GM12891 (cell line): Measurements from ENCODE around the gene TRIM3.
A peak's percentile ranks its signal among the peaks of the same experiment; 100 is the strongest.

Source experiments
- DNase-seq: peaks from one replicate; pipeline ENCODE4 v3.0.0; 2011; ENCODE audit warnings: low spot score; ENCODE audit not compliant: insufficient read length
- FAIRE-seq: peaks from 2 replicates; lab custom pipeline; 2011; peaks lifted over from hg19 to GRCh38; lab: Jason Lieb, UNC
- PAX5 ChIP-seq: IDR thresholded peaks from 2 replicates; pipeline ENCODE4 v1.6.1; 2011; ENCODE audit warnings: low read length, moderate library complexity, mild to moderate bottlenecking; ENCODE audit not compliant: insufficient read depth, severe bottlenecking
- POLR2A ChIP-seq: IDR thresholded peaks from 2 replicates; pipeline ENCODE4 v1.6.1; 2011; ENCODE audit warnings: low read depth, low read length, control low read depth
- POLR2AphosphoS5 ChIP-seq: IDR thresholded peaks from 2 replicates; pipeline ENCODE4 v1.6.1; 2011; ENCODE audit warnings: low read depth, low read length, control low read depth
- POU2F2 ChIP-seq: IDR thresholded peaks from 2 replicates; pipeline ENCODE4 v1.6.1; 2011; ENCODE audit warnings: low read depth, mild to moderate bottlenecking, control low read depth, low read length, moderate library complexity
- SPI1 ChIP-seq: IDR thresholded peaks from 2 replicates; pipeline ENCODE4 v1.6.1; 2011; ENCODE audit warnings: low read depth, low read length, control low read depth
- TAF1 ChIP-seq: IDR thresholded peaks from 2 replicates; pipeline ENCODE4 v1.6.1; 2011; ENCODE audit warnings: low read depth, low read length, control low read depth

The TRIM3 gene

DNA sequence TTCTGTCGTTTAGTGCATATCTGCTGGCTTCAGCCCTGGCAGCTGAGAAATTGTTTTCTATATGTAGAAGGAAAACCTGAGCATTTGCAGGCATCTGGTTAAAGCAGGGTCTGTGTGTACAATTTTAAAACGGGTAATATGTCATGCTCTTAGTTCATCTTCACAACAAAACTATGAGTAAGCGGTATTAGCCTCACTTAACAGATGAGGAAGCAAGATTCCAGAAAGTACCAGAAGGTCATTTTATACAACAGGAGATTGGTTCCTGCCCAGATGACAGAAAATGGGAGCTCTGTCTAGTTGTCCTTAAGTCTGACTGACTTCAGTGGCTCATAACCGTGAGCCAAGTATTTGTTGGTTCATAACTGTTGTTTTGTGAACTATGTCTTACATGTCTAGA is 8.7 kb upstream of the TRIM3 start:
- DNase-seq (no peak), FAIRE-seq (no peak)
- TF ChIP-seq TAF1 (no peak), POLR2A (no peak), SPI1 (no peak)

DNA sequence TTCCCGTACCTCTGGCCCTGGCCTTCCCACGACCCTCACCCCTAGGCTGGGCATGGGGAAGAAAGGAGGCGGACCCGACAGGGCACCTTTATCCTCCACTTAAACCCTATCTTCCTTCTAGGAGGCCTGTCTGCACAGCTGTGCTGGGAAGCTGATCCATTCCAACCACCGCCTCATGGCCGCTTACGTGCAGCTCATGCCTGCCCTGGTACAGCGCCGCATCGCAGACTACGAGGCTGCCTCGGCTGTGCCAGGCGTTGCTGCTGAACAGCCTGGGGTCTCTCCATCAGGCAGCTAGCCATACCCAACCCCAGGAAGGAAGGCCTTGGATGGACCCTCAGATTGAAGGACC is 8.2 kb upstream of the TRIM3 start:
- no peak for FAIRE-seq
- no peak for DNase-seq

DNA sequence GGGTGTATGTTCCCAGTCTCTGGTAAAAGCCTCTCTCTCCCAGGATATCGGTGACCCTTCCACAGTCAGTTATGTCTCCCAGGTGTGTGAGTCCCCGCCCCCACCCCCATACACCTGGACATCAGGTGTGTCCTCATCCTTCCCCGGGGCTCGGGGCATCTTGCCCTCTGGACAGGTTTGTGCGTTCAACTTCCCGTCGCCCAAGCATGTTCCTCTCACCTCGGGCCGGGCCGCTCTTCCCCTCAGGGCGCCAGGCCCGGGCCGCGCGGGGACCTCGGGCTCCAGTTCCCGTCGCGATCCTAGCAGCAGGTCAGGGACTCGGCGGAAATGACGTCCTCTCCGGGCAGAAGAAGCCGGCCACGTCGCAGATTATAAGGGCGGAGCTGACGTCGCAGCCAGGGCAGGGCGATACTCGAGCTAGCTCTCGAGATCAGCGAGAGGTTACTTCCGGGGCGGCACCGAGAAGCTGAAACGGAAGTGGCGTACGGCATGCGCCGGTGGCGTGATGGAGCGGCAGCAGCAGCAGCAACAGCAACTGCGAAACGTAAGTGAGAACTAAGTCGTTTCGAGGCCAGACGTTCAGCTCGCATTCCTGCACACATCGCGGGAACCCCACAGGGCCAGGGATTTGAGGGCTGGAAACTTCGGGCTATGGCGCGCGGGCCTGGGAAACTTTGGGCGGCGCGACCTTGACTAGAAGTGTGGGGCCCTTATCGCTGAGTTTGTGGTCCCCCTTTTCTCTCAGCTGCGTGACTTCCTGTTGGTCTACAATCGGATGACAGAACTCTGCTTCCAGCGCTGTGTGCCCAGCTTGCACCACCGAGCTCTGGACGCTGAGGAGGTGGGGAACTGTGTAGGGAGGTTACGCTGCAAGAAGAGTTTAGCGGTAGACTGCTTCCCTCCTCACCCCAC is 7.5 kb upstream of the TRIM3 start, which contains the start of the genes ARFIP2 and TIMM10B:
ARFIP2 (minus strand) TSS at position 320 of the 912 bp plus-strand sequence. CDS start 910 bp downstream, outside the sequence.
TIMM10B (plus strand) TSS at position 490 of the 912 bp plus-strand sequence; CDS start at position 506, 16 bp downstream.
- TF ChIP-seq POLR2A: peak; percentile 93
- peak; percentile 50; the same call in 1 of the 2 replicates for TF ChIP-seq POU2F2
- peak; percentile 95 for TF ChIP-seq POLR2AphosphoS5
- TF ChIP-seq PAX5: no peak
- TF ChIP-seq TAF1: peak; percentile 85; the same call in 1 of the 2 replicates
- TF ChIP-seq SPI1: peak; percentile 63
- DNase-seq: peak; percentile 98
- peak; percentile 100 for FAIRE-seq

More for the DNA sequence above, 8.2 kb upstream of the TRIM3 start:
- TF ChIP-seq TAF1: no peak
- TF ChIP-seq POU2F2: no peak
- no peak for TF ChIP-seq POLR2A
- no peak for TF ChIP-seq POLR2AphosphoS5
- no peak for TF ChIP-seq SPI1
- TF ChIP-seq PAX5: no peak

DNA sequence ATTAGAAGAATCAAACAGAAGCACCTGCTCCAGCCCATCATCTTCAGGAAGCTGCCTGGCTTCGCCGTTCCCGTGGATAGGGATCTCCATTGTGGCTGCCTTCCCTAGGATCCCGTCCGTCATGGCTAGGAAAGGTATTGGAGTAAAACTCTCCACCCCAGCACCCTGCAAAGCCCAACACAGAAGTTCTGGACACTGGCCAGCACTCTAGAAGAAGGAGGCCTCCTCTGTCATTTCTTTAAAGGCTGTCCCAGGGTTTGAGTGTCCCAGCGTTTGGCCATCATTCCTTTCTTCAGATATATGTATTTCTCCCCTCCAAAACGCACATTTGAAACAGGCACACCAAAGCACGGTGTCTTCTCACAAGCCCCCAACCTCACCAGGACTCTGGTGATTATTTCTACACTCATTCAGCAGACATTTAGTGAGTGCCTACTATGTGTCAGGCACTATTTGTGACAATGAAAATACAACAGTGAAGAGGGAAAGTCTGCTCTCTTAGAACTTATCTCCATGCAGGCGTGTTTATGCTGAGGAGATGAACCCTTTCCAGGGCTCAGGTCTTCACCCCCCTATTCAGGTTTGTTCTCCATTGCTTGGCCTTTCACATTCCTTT is 6.7 kb upstream of the TRIM3 start:
- TF ChIP-seq POLR2A (no peak), TAF1 (no peak), SPI1 (no peak), POU2F2 (no peak)

DNA sequence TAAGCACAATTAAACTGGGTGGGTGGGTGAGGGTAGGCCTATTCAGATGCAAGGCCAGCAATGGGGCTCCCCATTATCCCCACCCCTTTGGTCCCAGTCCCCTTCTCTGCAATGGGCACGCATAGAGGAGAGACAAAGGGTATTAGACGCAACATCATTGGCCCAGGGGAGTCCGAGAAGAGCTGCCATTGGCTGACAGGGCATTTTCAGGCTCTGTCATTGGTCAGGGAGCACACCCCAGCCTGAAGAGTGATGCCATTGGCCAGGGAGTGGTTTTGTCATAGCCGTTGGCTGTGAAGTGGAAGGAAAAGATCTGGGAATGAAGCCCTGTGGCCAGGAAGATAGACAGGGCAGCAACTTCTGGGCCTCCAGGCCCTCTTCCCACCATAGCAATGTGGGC is 2.8 kb upstream of the TRIM3 start:
- no peak for FAIRE-seq
- TF ChIP-seq POLR2AphosphoS5: no peak
- TF ChIP-seq SPI1: no peak
- TF ChIP-seq TAF1: no peak
- TF ChIP-seq POU2F2: no peak
- TF ChIP-seq POLR2A: no peak
- no peak for TF ChIP-seq PAX5

More for the DNA sequence above, 6.7 kb upstream of the TRIM3 start:
- DNase-seq (no peak), FAIRE-seq (no peak)

DNA sequence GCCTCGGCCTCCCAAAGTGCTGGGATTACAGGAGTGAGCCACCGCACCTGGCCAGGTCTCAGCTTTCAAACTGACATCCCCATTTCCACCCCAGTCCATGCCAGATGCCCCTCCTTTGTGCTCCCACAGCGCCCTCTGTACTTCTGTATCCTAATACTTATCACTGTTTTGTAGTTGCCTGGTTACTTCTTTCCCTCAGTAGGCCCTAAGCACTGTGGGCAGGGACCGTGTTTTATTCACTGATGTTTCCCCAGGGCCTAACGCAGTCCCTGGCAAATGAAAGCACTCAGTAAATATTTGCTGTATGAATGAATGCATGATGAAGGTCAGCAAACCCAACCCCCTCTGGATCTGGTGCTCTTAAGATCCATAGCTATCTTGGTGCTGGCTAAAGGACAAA is 2.2 kb upstream of the TRIM3 start:
- TF ChIP-seq POU2F2 (no peak), POLR2AphosphoS5 (no peak), TAF1 (no peak), PAX5 (no peak), POLR2A (no peak), SPI1 (no peak)
- DNase-seq (no peak), FAIRE-seq (no peak)

More for the DNA sequence above, 2.8 kb upstream of the TRIM3 start:
- DNase-seq: no peak

DNA sequence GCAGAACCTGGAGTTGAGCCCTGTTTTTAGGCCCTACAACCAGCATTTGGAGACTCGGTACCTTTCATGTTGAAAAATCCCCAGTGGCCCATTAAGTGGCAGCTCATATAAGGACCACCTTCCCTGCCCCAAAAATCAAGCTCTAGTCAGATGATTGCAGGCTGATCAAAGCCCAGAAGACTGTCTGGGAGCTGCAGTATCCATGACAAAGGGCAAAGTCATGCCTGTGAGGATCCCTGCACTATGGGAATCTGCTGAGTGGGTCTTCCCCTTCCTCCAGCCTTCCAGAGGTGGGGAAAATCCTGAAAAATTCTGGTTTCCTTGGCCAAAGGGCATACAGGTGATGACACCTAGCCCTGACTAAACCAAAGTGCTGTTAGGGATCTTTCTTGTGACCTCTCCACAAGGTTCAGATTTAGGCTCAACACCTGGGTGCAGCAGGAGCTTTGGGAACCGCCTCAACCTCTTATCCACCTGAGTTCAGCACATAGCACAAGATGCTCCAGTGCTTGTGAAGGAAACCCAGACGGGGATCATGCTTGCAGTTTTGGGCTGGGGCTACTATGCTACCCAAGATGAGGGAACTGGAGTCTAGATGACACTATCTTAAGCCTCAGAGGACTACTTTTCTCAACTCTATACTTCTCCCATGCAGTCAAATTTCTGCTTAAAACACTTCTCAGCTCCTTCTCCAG is 1.2 kb upstream of the TRIM3 start:
- no peak for DNase-seq
- TF ChIP-seq POLR2AphosphoS5: no peak
- TF ChIP-seq TAF1: no peak
- no peak for TF ChIP-seq POU2F2
- FAIRE-seq: no peak

DNA sequence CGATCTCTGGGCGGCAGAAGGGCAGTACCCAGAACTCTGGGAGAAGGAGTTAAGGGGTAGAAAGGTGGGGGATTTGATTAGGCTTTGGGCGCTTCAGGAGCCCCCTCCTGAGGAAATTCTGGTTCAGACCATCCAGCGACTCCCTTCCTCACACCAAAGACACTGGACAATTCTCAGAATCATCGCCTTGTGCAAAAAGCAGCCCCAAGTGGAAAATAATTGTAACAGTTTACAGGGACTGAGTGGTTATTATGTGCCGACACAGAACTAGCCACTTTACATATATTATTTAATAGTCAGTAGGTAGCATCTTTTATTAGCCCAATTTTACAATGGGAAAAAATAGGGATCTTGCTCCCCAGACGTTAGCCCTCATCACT is 662 bp upstream of the TRIM3 start:
- TF ChIP-seq TAF1 (no peak), POLR2AphosphoS5 (no peak), PAX5 (no peak), POU2F2 (no peak), SPI1 (no peak), POLR2A (no peak)
- FAIRE-seq: no peak
- DNase-seq: no peak

DNA sequence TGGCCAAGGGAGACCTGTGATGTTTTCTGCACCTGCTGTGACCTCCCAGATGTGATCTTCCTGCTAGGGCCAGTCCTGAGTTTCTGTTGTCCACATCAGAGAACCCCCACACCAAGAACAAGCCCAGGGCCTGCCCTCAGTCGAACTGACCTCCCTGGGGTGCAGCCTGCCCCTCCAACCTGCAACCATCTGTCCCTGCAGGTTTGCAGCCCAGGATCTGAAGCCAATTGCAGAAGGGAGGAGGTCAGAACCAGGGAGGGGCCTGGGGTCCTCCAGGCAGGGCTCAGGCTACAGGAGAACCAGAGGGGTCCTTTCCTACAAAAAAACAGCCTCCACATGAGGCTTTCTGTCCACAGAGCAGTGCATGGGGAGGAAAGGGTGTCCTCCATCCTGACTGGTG is 807 bp downstream of the TRIM3 start:
- FAIRE-seq: no peak

More for the DNA sequence above, 807 bp downstream of the TRIM3 start:
- no peak for TF ChIP-seq POU2F2
- no peak for TF ChIP-seq POLR2AphosphoS5
- TF ChIP-seq PAX5: no peak
- no peak for TF ChIP-seq TAF1
- TF ChIP-seq SPI1: no peak
- TF ChIP-seq POLR2A: no peak
- no peak for DNase-seq
